Type B pancreatic cell (in vitro differentiated cells): ENCODE measurements around the gene RNF183. TPM values are rescaled to one million over a fixed set of nuclear protein-coding genes. Genes with fewer than 3 reads are reported as not detected.

Experiments
- DNase-seq: peaks from one replicate; pipeline ENCODE4 v3.0.0; 2021; ENCODE audit warnings: mixed read lengths; ENCODE audit not compliant: unreplicated experiment; ENCODE audit errors: extremely low spot score
- H3K27ac Mint-ChIP-seq: 2 replicates; pipeline ENCODE4 v1.8.0; 2021; ENCODE audit warnings: mild to moderate bottlenecking, mixed read lengths
- H3K27me3 Mint-ChIP-seq: 2 replicates; pipeline ENCODE4 v1.8.0; 2021; ENCODE audit warnings: mixed read lengths
- H3K36me3 Mint-ChIP-seq: 2 replicates; pipeline ENCODE4 v1.8.0; 2021; ENCODE audit warnings: mixed read lengths
- H3K4me1 Mint-ChIP-seq: one replicate; pipeline ENCODE4 v1.8.0; 2021; ENCODE audit warnings: mixed read lengths; ENCODE audit not compliant: unreplicated experiment
- H3K4me3 Mint-ChIP-seq: 2 replicates; pipeline ENCODE4 v1.8.0; 2021; ENCODE audit warnings: mild to moderate bottlenecking, mixed read lengths
- H3K9me3 Mint-ChIP-seq: 2 replicates; pipeline ENCODE4 v1.8.0; 2021; ENCODE audit warnings: mixed read lengths
- CTCF ChIP-seq: fragments of 200-600 bp; sonication (generic); conservative IDR thresholded peaks from 2 replicates; pipeline ENCODE4 v1.5.0; 2021; ENCODE audit warnings: antibody characterized with exemption, mild to moderate bottlenecking
- total RNA-seq: library from RNA; stranded (reverse); gene quantifications from 2 replicates; pipeline ENCODE4 v1.2.1, GENCODE V29; 2021; ENCODE audit warnings: low replicate concordance

RNF183 gene
- total RNA-seq, 1 donor from 2014 or later: 0.77 TPM

GRCh38 chr9:113261917-113262671, 41.1 kb downstream of the RNF183 start:
- Mint-ChIP-seq H3K4me3 (no peak overlapping the region), H3K27ac (peak overlapping the region; percentile 56), H3K4me1 (no peaks in the 10 kb centered on the region), H3K36me3 (peaks cover 26% of the 10 kb centered on the region), H3K27me3 (no peaks in the 10 kb centered on the region), H3K9me3 (no peaks in the 10 kb centered on the region)
- DNase-seq: no peak
- no peak for TF ChIP-seq CTCF

- Mint-ChIP-seq H3K4me3 (no peak overlapping the region), H3K27ac (no peak overlapping the region), H3K36me3 (peaks cover 21% of the 10 kb centered on the region), H3K4me1 (no peaks in the 10 kb centered on the region), H3K9me3 (no peaks in the 10 kb centered on the region), H3K27me3 (no peaks in the 10 kb centered on the region)
- DNase-seq: no peak
- no peak for TF ChIP-seq CTCF
These were observed 44.9 kb downstream of the RNF183 start for GRCh38 chr9:113258282-113258681.

- H3K4me3 Mint-ChIP-seq: no peak overlapping the region
- no peaks in the 10 kb centered on the region for H3K27me3 Mint-ChIP-seq
- H3K27ac Mint-ChIP-seq: no peak overlapping the region
- no peaks in the 10 kb centered on the region for H3K4me1 Mint-ChIP-seq
- no peak for TF ChIP-seq CTCF
- H3K9me3 Mint-ChIP-seq: no peaks in the 10 kb centered on the region
- DNase-seq: no peak
- H3K36me3 Mint-ChIP-seq: peaks cover 21% of the 10 kb centered on the region
These were observed 45.3 kb downstream of the RNF183 start for GRCh38 chr9:113257863-113258262.

- H3K27ac Mint-ChIP-seq: no peak overlapping the region
- H3K9me3 Mint-ChIP-seq: no peaks in the 10 kb centered on the region
- peaks cover 21% of the 10 kb centered on the region for H3K36me3 Mint-ChIP-seq
- TF ChIP-seq CTCF: no peak
- no peak overlapping the region for H3K4me3 Mint-ChIP-seq
- no peaks in the 10 kb centered on the region for H3K27me3 Mint-ChIP-seq
- no peaks in the 10 kb centered on the region for H3K4me1 Mint-ChIP-seq
- no peak for DNase-seq
These were observed 47.7 kb downstream of the RNF183 start for GRCh38 chr9:113255438-113255837.

GRCh38 chr9:113254991-113255390, 48.2 kb downstream of the RNF183 start:
- Mint-ChIP-seq H3K27me3 (no peaks in the 10 kb centered on the region), H3K4me3 (no peak overlapping the region), H3K4me1 (no peaks in the 10 kb centered on the region), H3K27ac (no peak overlapping the region), H3K36me3 (peaks cover 17% of the 10 kb centered on the region), H3K9me3 (no peaks in the 10 kb centered on the region)
- DNase-seq: no peak
- TF ChIP-seq CTCF: no peak
